Stimulated activated CD4-positive, alpha-beta T cell treated with anti-CD3 and anti-CD28 coated beads, Interleukin-1b, Interleukin-23, amount 100 ng/mL, for 24 hours (primary cell): ENCODE results near the gene CCDC188.
"Not testable (repeated sequence)": the region's sequence is repeated elsewhere in the genome, so short reads cannot be mapped to it uniquely, and the experiment has no call there.

ENCODE experiments used
- DNase-seq, 4 experiments: peaks; one replicate each; pipeline ENCODE4 v3.0.0-alpha.2; 2020; ENCODE audit warnings: low read depth in 4 of 4, low spot score in 1 of 4

Gene CCDC188

GRCh38 chr22:20171288-20172140 lies 20.7 kb upstream of the CCDC188 start:
- DNase-seq = no peak

- DNase-seq = no peak
These were observed 19.3 kb upstream of the CCDC188 start for GRCh38 chr22:20170170-20170569.

GRCh38 chr22:20169253-20169822 lies 18.5 kb upstream of the CCDC188 start:
- no peak for DNase-seq

GRCh38 chr22:20167643-20168322 lies 16.9 kb upstream of the CCDC188 start:
- DNase-seq = no peak

- no peak for DNase-seq
These were observed 15.8 kb upstream of the CCDC188 start for GRCh38 chr22:20166703-20167102.

- no peak for DNase-seq
These were observed 15.1 kb upstream of the CCDC188 start for GRCh38 chr22:20165913-20166312.

- no peak for DNase-seq
These were observed 14.6 kb upstream of the CCDC188 start for GRCh38 chr22:20165421-20165820.

GRCh38 chr22:20164863-20165262 lies 14.0 kb upstream of the CCDC188 start:
- DNase-seq = no peak

- DNase-seq = no peak
These were observed 9.2 kb upstream of the CCDC188 start for GRCh38 chr22:20160041-20160440.

GRCh38 chr22:20159531-20159930 lies 8.7 kb upstream of the CCDC188 start:
- DNase-seq = not testable (repeated sequence)

GRCh38 chr22:20159076-20159475 lies 8.2 kb upstream of the CCDC188 start:
- DNase-seq = no peak

GRCh38 chr22:20158391-20159036 lies 7.7 kb upstream of the CCDC188 start:
- DNase-seq = no peak

GRCh38 chr22:20157430-20158183 lies 6.8 kb upstream of the CCDC188 start:
- no peak for DNase-seq

GRCh38 chr22:20156611-20157429 lies 6.0 kb upstream of the CCDC188 start:
- DNase-seq = peak; percentile 82 to 93 (median 82)

- no peak for DNase-seq
These were observed 5.2 kb upstream of the CCDC188 start for GRCh38 chr22:20156042-20156389.

- no peak for DNase-seq
These were observed 4.6 kb upstream of the CCDC188 start for GRCh38 chr22:20155330-20156041.

- DNase-seq = no peak
These were observed 3.8 kb upstream of the CCDC188 start for GRCh38 chr22:20154602-20155187.

- DNase-seq = no peak
These were observed 3.1 kb upstream of the CCDC188 start for GRCh38 chr22:20153945-20154344.

GRCh38 chr22:20152464-20152890 lies 1.6 kb upstream of the CCDC188 start:
- DNase-seq = no peak
